A549 (cell line): ENCODE measurements around the gene ARRDC5. TPM values are rescaled to one million over a fixed set of nuclear protein-coding genes. Genes with fewer than 3 reads are reported as not detected.

Experiments
- ATAC-seq, 2 experiments: fragments of 200-7000 bp in 1 of 2; fragments of >200 bp in 1 of 2; cut with Nextera tagmentation in 1 of 2; cut with Tn5 transposase in 1 of 2; 3 replicates each; pipeline versions ENCODE4 v1.8.0 to v1.9.1; 2018 to 2020; ENCODE audit warnings: mild to moderate bottlenecking in 1 of 2, moderate library complexity in 1 of 2
- CTCF ChIA-PET: fragments of 300-600 bp; sonication (Branson Sonifier 250); formaldehyde crosslinking; extraction: SDS; loops from one replicate; lab custom pipeline; 2021; ENCODE audit warnings: antibody characterized with exemption, inconsistent platforms; lab: Yijun Ruan, JAX
- POLR2A ChIA-PET: fragments of 350-600 bp; formaldehyde crosslinking; extraction: SDS; loops from one replicate; lab custom pipeline; 2021; ENCODE audit warnings: antibody characterized with exemption, inconsistent platforms; lab: Yijun Ruan, JAX
- DNase-seq, 2 experiments: peaks; one replicate each; pipeline versions ENCODE4 v3.0.0 to v3.0.0-alpha.2; 2011 to 2016; ENCODE audit warnings: low read depth in 1 of 2, low spot score in 1 of 2
- FAIRE-seq: peaks from 2 replicates; lab custom pipeline; 2011; peaks lifted over from hg19 to GRCh38; lab: Jason Lieb, UNC
- H3K27ac ChIP-seq, 2 experiments: fragments of >200 bp; sonication (Bioruptor Twin); formaldehyde crosslinking; 3 replicates each; pipeline ENCODE4 v1.5.1; 2016 to 2017
- H3K4me1 ChIP-seq: fragments of >200 bp; sonication (Bioruptor Twin); formaldehyde crosslinking; 3 replicates; pipeline ENCODE4 v1.6.1; 2016
- H3K4me2 ChIP-seq: fragments of >200 bp; sonication (Bioruptor Twin); formaldehyde crosslinking; 3 replicates; pipeline ENCODE4 v1.6.1; 2016
- H3K4me3 ChIP-seq: fragments of >200 bp; sonication (Bioruptor Twin); formaldehyde crosslinking; 3 replicates; pipeline ENCODE4 v1.5.1; 2016
- H3K9me3 ChIP-seq: fragments of >200 bp; sonication (Bioruptor Twin); formaldehyde crosslinking; 3 replicates; pipeline ENCODE4 v1.6.1; 2016
- BHLHE40 ChIP-seq: IDR thresholded peaks from 2 replicates; pipeline ENCODE4 v1.6.1; 2012; ENCODE audit warnings: low read depth, low read length, inconsistent platforms
- ELK1 ChIP-seq: fragments of 150-350 bp; IDR thresholded peaks from 2 replicates; pipeline ENCODE4 v1.6.1; 2014; ENCODE audit warnings: low read depth, mild to moderate bottlenecking, low read length
- EP300 ChIP-seq, 2 experiments: fragments of >200 bp; sonication (Bioruptor Twin); formaldehyde crosslinking; IDR thresholded peaks; 2 replicates in 1 of 2; 3 replicates in 1 of 2; pipeline ENCODE4 v1.6.1; 2016 to 2017
- FOSB ChIP-seq: fragments of 250-450 bp; sonication (Bioruptor Pico); IDR thresholded peaks from 2 replicates; pipeline ENCODE4 v1.5.0; 2020; ENCODE audit warnings: mild to moderate bottlenecking, moderate library complexity
- FOSL2 ChIP-seq, 2 experiments: fragments of 450-650 bp in 1 of 2; fragments of >200 bp in 1 of 2; sonication (Bioruptor Twin) in 1 of 2; formaldehyde crosslinking; IDR thresholded peaks; 2 replicates each; pipeline versions ENCODE4 v1.5.0 to v1.6.1; 2016 to 2020; ENCODE audit warnings: mild to moderate bottlenecking in 1 of 2, moderate library complexity in 1 of 2
- FOXS1 ChIP-seq: fragments of 250-450 bp; sonication (Bioruptor Pico); IDR thresholded peaks from 2 replicates; pipeline ENCODE4 v1.5.0; 2020; ENCODE audit warnings: mild to moderate bottlenecking, moderate library complexity
- MYC ChIP-seq: IDR thresholded peaks from 2 replicates; pipeline ENCODE4 v1.6.1; 2012; ENCODE audit warnings: mild to moderate bottlenecking, inconsistent platforms, low read length, improper control_type of control experiment, borderline replicate concordance
- NPAS2 ChIP-seq: fragments of 250-450 bp; sonication (Bioruptor Pico); IDR thresholded peaks from 2 replicates; pipeline ENCODE4 v1.8.0; 2022; ENCODE audit warnings: mild to moderate bottlenecking, moderate library complexity, borderline replicate concordance
- RAD21 ChIP-seq, 2 experiments: fragments of >200 bp in 1 of 2; sonication (Bioruptor Twin) in 1 of 2; formaldehyde crosslinking in 1 of 2; IDR thresholded peaks in 1 of 2; conservative IDR thresholded peaks in 1 of 2; 2 replicates in 1 of 2; 3 replicates in 1 of 2; pipeline ENCODE4 v1.6.1; 2012 to 2018; ENCODE audit warnings: inconsistent platforms in 1 of 2
- RARB ChIP-seq: fragments of 250-450 bp; sonication (Bioruptor Pico); IDR thresholded peaks from 2 replicates; pipeline ENCODE4 v1.8.0; 2021; ENCODE audit warnings: mild to moderate bottlenecking, moderate library complexity
- REST ChIP-seq: fragments of 200-600 bp; sonication (generic); IDR thresholded peaks from 2 replicates; pipeline ENCODE4 v1.6.1; 2016; ENCODE audit warnings: antibody characterized with exemption, mild to moderate bottlenecking, moderate library complexity
- RFX5 ChIP-seq: fragments of 450-650 bp; IDR thresholded peaks from 2 replicates; pipeline ENCODE4 v1.7.1; 2014; ENCODE audit warnings: antibody characterized with exemption, mild to moderate bottlenecking, moderate library complexity
- TP53 ChIP-seq: fragments of 250-450 bp; sonication (Bioruptor Pico); IDR thresholded peaks from 2 replicates; pipeline ENCODE4 v1.5.0; 2021; ENCODE audit warnings: mild to moderate bottlenecking, moderate library complexity
- ZC3H11A ChIP-seq: fragments of 450-650 bp; IDR thresholded peaks from 2 replicates; pipeline ENCODE4 v1.6.1; 2014; ENCODE audit warnings: antibody characterized with exemption, mild to moderate bottlenecking
- ZNF302 ChIP-seq: fragments of 250-450 bp; sonication (Bioruptor Pico); IDR thresholded peaks from 2 replicates; pipeline ENCODE4 v1.9.0; 2021; ENCODE audit warnings: inconsistent platforms, mild to moderate bottlenecking, moderate library complexity
- WGBS: methylation state at CpG from one replicate; pipeline ENCODE4 v1.1.6; 2017; ENCODE audit errors: missing lambda C conversion rate; 5-methylcytosine and 5-hydroxymethylcytosine counted together
- polyA plus RNA-seq, 4 experiments: library from polyadenylated mRNA; depleted of rRNA in 3 of 4; stranded (reverse); fragments of >200 nt; fragmentation: RNase III in 1 of 4; extraction: RNeasy Plus Mini Kit Qiagen cat#74134 plus additional on column Dnase treatment in 1 of 4; gene quantifications; 2 replicates in 3 of 4; 3 replicates in 1 of 4; pipeline ENCODE4 v1.2.3, GENCODE V29; 2011 to 2017
- TF ChIP-seq, protein P1 (sequence below): fragments of 250-450 bp; sonication (Bioruptor Pico); IDR thresholded peaks from 2 replicates; pipeline ENCODE4 v1.5.0; 2020; ENCODE audit warnings: low read depth, mild to moderate bottlenecking, moderate library complexity
- TF ChIP-seq, protein P2 (sequence below): fragments of >200 bp; sonication (Bioruptor Twin); formaldehyde crosslinking; IDR thresholded peaks from 3 replicates; pipeline ENCODE4 v1.6.1; 2016

The ARRDC5 gene
- polyA plus RNA-seq, 2 of the 4 experiments (the other 2 are of a cell fraction), result not detected

DNA sequence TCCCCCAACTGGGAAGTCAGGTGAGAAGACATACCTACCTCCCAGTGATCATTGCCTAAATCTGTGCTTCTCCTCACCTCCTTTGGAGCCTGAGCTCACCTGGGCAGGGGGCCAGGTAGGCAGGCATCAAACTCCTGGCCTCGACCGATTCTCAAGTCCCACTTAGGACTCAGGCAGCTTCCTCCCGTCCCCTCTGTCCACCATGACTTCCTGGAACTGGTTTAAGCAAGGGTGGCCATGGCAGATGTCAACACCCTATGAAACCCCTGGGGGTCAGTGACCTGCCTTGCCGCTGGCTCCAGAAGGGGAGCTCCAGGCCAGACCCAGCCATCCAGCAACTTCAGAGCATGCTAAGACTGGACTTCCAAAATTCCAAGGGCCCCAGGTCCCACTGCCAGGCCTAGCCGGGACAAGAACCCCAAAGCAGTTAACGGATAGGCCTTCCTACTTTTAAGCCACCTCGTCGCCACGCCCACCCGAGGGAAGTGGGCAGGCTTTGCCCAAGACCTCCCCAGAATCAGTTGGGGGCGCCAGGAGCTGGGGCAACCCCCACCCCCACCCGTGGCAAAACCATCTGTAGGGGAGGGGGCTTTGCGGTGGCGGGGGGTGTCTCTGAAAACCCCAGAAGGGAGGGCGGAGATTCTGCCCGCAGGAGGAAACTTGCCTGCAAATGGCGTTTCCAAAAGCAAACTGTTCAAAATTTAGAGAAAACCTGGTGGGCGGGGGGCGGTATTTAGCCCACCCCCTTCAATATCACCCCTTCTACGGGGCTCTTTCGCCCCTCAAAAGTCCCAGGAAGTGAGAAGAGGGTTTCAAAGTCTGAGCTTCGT, 35.9 kb downstream of the ARRDC5 start:
- POLR2A ChIA-PET, result interaction anchor here (1.0 to 2.7 kb wide), 3 partner anchors 19 to 142 kb away, joined by 3 to 13 read pairs (median 4); no protein-coding TSS in a partner anchor
- Histone ChIP-seq H3K4me1 (peaks cover 37% of the 10 kb centered on the region), H3K4me3 (peak overlapping the region; percentile 97), H3K27ac (peak overlapping the region; percentile 90 to 94), H3K4me2 (peak overlapping the region; percentile 93), H3K9me3 (no peaks in the 10 kb centered on the region)
- CTCF ChIA-PET, result interaction anchor here (0.6 to 10.5 kb wide), 11 partner anchors 9 to 476 kb away, joined by 3 to 170 read pairs (median 3); partner anchors contain the start of gene FEM1A
- ATAC-seq (peak in 1 of 2 experiments; percentile 42; a peak in 3 of 6 replicates), FAIRE-seq (no peak), DNase-seq (peak in 1 of 2 experiments; percentile 35)
- no peak for TF ChIP-seq FOSB
- TF ChIP-seq EP300 (IDR thresholded peaks at IDR 0.05), result no peak
- TF ChIP-seq FOSL2 (IDR thresholded peaks at IDR 0.05), result no peak
- TF ChIP-seq FOSL2 (CRISPR knock-in tag; IDR thresholded peaks at IDR 0.05), result no peak
- TF ChIP-seq, protein P1, sequence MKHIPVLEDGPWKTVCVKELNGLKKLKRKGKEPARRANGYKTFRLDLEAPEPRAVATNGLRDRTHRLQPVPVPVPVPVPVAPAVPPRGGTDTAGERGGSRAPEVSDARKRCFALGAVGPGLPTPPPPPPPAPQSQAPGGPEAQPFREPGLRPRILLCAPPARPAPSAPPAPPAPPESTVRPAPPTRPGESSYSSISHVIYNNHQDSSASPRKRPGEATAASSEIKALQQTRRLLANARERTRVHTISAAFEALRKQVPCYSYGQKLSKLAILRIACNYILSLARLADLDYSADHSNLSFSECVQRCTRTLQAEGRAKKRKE (CRISPR knock-in tag), result no peak
- no peak for TF ChIP-seq MYC
- TF ChIP-seq, protein P2, sequence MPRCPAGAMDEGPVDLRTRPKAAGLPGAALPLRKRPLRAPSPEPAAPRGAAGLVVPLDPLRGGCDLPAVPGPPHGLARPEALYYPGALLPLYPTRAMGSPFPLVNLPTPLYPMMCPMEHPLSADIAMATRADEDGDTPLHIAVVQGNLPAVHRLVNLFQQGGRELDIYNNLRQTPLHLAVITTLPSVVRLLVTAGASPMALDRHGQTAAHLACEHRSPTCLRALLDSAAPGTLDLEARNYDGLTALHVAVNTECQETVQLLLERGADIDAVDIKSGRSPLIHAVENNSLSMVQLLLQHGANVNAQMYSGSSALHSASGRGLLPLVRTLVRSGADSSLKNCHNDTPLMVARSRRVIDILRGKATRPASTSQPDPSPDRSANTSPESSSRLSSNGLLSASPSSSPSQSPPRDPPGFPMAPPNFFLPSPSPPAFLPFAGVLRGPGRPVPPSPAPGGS, result no peak
- no peak for TF ChIP-seq ELK1
- TF ChIP-seq RFX5, result no peak
- TF ChIP-seq ZC3H11A, result no peak
- no peak for TF ChIP-seq RAD21 (conservative IDR thresholded peaks at IDR 0.05 in 1 of 2, IDR thresholded peaks at IDR 0.05 in 1 of 2)
- TF ChIP-seq REST, result no peak
- no peak for TF ChIP-seq FOXS1 (CRISPR knock-in tag)
- 7% methylated on average over 12 of the region's 22 CpGs for WGBS

GRCh38 chr19:4861147-4861546, 41.5 kb downstream of the ARRDC5 start:
- Histone ChIP-seq H3K4me2 (no peak overlapping the region), H3K4me1 (peaks cover 1% of the 10 kb centered on the region), H3K9me3 (no peaks in the 10 kb centered on the region), H3K27ac (no peak overlapping the region), H3K4me3 (no peak overlapping the region)
- ChIA-PET CTCF (interaction anchor here (0.5 to 9.2 kb wide), 3 partner anchors 10 to 719 kb away, joined by 3 to 67 read pairs (median 4); no protein-coding TSS in a partner anchor), POLR2A (no interaction called here)
- ATAC-seq (no peak), FAIRE-seq (no peak), DNase-seq (no peak)
- TF ChIP-seq NPAS2 (CRISPR knock-in tag) (no peak), TP53 (no peak), BHLHE40 (no peak), RARB (CRISPR knock-in tag) (no peak), ZNF302 (no peak)
- WGBS, result 73% methylated on average over 10 of the region's 10 CpGs
